GM10266 (cell line): ENCODE results near the gene TESK2.

ENCODE experiments used
- DNase-seq: peaks from one replicate; pipeline ENCODE4 v3.0.0; 2012; ENCODE audit errors: extremely low spot score
- CTCF ChIP-seq: IDR thresholded peaks from 2 replicates; pipeline ENCODE4 v1.5.1; 2012; ENCODE audit warnings: mild to moderate bottlenecking, low read depth; ENCODE audit not compliant: control insufficient read depth, insufficient read depth; ENCODE audit errors: missing control alignments

TESK2 gene

GRCh38 chr1:45421935-45422334 lies 69.0 kb downstream of the TESK2 start:
- DNase-seq = no peak

GRCh38 chr1:45414746-45415145 lies 76.2 kb downstream of the TESK2 start:
- DNase-seq = no peak
- no peak for TF ChIP-seq CTCF

More at GRCh38 chr1:45421935-45422334, 69.0 kb downstream of the TESK2 start:
- no peak for TF ChIP-seq CTCF

GRCh38 chr1:45412899-45413298 lies 78.1 kb downstream of the TESK2 start:
- TF ChIP-seq CTCF = no peak
- no peak for DNase-seq

GRCh38 chr1:45411510-45411899 lies 79.5 kb downstream of the TESK2 start:
- TF ChIP-seq CTCF = no peak
- DNase-seq = no peak

GRCh38 chr1:45410850-45411509 lies 80.0 kb downstream of the TESK2 start:
- no peak for TF ChIP-seq CTCF
- no peak for DNase-seq

- DNase-seq = no peak
- TF ChIP-seq CTCF = no peak
Measured at GRCh38 chr1:45409276-45409675, 81.7 kb downstream of the TESK2 start.

- no peak for TF ChIP-seq CTCF
- no peak for DNase-seq
Measured at GRCh38 chr1:45407629-45408287, 83.2 kb downstream of the TESK2 start.
